HCT116 (cell line): ENCODE measurements around the gene DPM2. TPM values are rescaled to one million over a fixed set of nuclear protein-coding genes. Genes with fewer than 3 reads are reported as not detected.
A peak's percentile ranks its signal among the peaks of the same experiment; 100 is the strongest.

Experiments used
- ATAC-seq: fragments of 200-7000 bp; cut with Tn5 transposase; 2 replicates; pipeline ENCODE4 v1.9.1; 2020; ENCODE audit warnings: mild to moderate bottlenecking, moderate library complexity
- BruUV-seq: library from RNA; stranded (reverse); fragments of 400-500 nt; replicated peaks from 2 replicates; lab custom pipeline; 2021; lab: Mats Ljungman, UMichigan
- CTCF ChIA-PET: fragments of 300-600 bp; sonication (Branson Sonifier 250); formaldehyde crosslinking; loops from one replicate; lab custom pipeline; 2021; ENCODE audit warnings: antibody characterized with exemption; lab: Charles Lee
- POLR2A ChIA-PET: fragments of 300-600, 350-600 bp; sonication (Branson Sonifier 250); formaldehyde crosslinking; loops from one replicate; lab custom pipeline; 2021; ENCODE audit warnings: antibody characterized with exemption; lab: Charles Lee
- RAD21 ChIA-PET, 2 experiments: fragments of 300-600 bp; sonication (Branson Sonifier 250); formaldehyde crosslinking; loops; one replicate each; lab custom pipeline; 2023; ENCODE audit warnings: low total read pairs in 2 of 2; ENCODE audit not compliant: uncharacterized antibody in 2 of 2, unreplicated experiment in 2 of 2, low non-redundant PET in 1 of 2; lab: Charles Lee
- DNase-seq: peaks from one replicate; pipeline ENCODE4 v3.0.0-alpha.2; 2010; ENCODE audit warnings: low read depth, low spot score
- H2AFZ ChIP-seq: fragments of 200-600 bp; shearing (Covaris generic), sonication (generic); 2 replicates; pipeline ENCODE4 v1.6.1; 2017; ENCODE audit warnings: low read depth, mixed run types, mixed read lengths, antibody characterized with exemption, low read length; ENCODE audit not compliant: poor library complexity, severe bottlenecking
- H3K27ac ChIP-seq: 2 replicates; pipeline ENCODE4 v1.5.1; 2012; ENCODE audit warnings: low read depth, low read length
- H3K27me3 ChIP-seq: fragments of 200-600 bp; sonication (generic); 2 replicates; pipeline ENCODE4 v1.6.1; 2016; ENCODE audit warnings: mixed run types, low read length, mixed read lengths; ENCODE audit not compliant: insufficient read depth
- H3K36me3 ChIP-seq, 2 experiments: fragments of 200-500 bp in 1 of 2; fragments of 200-600 bp in 1 of 2; sonication (Bioruptor generic) in 1 of 2; sonication (generic) in 1 of 2; 2 replicates each; pipeline versions ENCODE4 v1.5.1 to v1.6.1; 2014 to 2016; ENCODE audit warnings: low read length in 2 of 2, inconsistent platforms in 1 of 2, mixed read lengths in 1 of 2, mixed run types in 1 of 2; ENCODE audit not compliant: insufficient read depth in 2 of 2, control insufficient read depth in 1 of 2
- H3K4me1 ChIP-seq, 2 experiments: fragments of 200-600 bp in 1 of 2; sonication (generic) in 1 of 2; 2 replicates each; pipeline versions ENCODE4 v1.5.1 to v1.6.1; 2012 to 2017; ENCODE audit warnings: low read length in 2 of 2, inconsistent platforms in 1 of 2, mild to moderate bottlenecking in 1 of 2, mixed read lengths in 1 of 2, mixed run types in 1 of 2, moderate library complexity in 1 of 2; ENCODE audit not compliant: insufficient read depth in 2 of 2, control insufficient read depth in 1 of 2
- H3K4me2 ChIP-seq: fragments of 200-600 bp; sonication (generic); 2 replicates; pipeline ENCODE4 v1.6.1; 2017; ENCODE audit warnings: mixed run types, low read length, mixed read lengths
- H3K4me3 ChIP-seq, 2 experiments: fragments of 200-600 bp in 1 of 2; sonication (generic) in 1 of 2; replicated peaks in 1 of 2; 2 replicates each; pipeline ENCODE4 v1.5.1; 2011 to 2016; ENCODE audit warnings: low read length in 2 of 2, control low read depth in 1 of 2, low read depth in 1 of 2, mild to moderate bottlenecking in 1 of 2, mixed read lengths in 1 of 2, mixed run types in 1 of 2
- H3K79me2 ChIP-seq: fragments of 200-600 bp; sonication (generic); 2 replicates; pipeline ENCODE4 v1.6.1; 2017; ENCODE audit warnings: mild to moderate bottlenecking, mixed run types, low read length, moderate library complexity, mixed read lengths; ENCODE audit not compliant: insufficient read depth
- H3K9ac ChIP-seq: fragments of 200-600 bp; sonication (generic); 2 replicates; pipeline ENCODE4 v1.6.1; 2016; ENCODE audit warnings: low read length, mixed read lengths
- H3K9me2 ChIP-seq: fragments of 200-600 bp; sonication (generic), shearing (Covaris generic); 2 replicates; pipeline ENCODE4 v1.6.1; 2017; ENCODE audit warnings: mixed run types, mild to moderate bottlenecking, moderate library complexity; ENCODE audit not compliant: insufficient read depth
- H3K9me3 ChIP-seq, 2 experiments: fragments of 200-500 bp in 1 of 2; fragments of 200-600 bp in 1 of 2; sonication (Bioruptor generic) in 1 of 2; sonication (generic) in 1 of 2; 2 replicates each; pipeline ENCODE4 v1.6.1; 2014 to 2017; ENCODE audit warnings: low read length in 2 of 2, mixed read lengths in 2 of 2, inconsistent platforms in 1 of 2, low read depth in 1 of 2, mild to moderate bottlenecking in 1 of 2, mixed run types in 1 of 2, moderate library complexity in 1 of 2; ENCODE audit not compliant: control insufficient read depth in 1 of 2, insufficient read depth in 1 of 2
- H4K20me1 ChIP-seq: fragments of 200-600 bp; sonication (generic), shearing (Covaris generic); 2 replicates; pipeline ENCODE4 v1.6.1; 2017; ENCODE audit warnings: mixed run types, mild to moderate bottlenecking, moderate library complexity; ENCODE audit not compliant: insufficient read depth
- ATF3 ChIP-seq: IDR thresholded peaks from 2 replicates; pipeline ENCODE4 v1.6.1; 2012
- CBX3 ChIP-seq: IDR thresholded peaks from 2 replicates; pipeline ENCODE4 v1.6.1; 2012; ENCODE audit warnings: low read depth
- EZH2 ChIP-seq: fragments of 200-600 bp; sonication (generic); IDR thresholded peaks from 2 replicates; pipeline ENCODE4 v1.6.1; 2017; ENCODE audit warnings: antibody characterized with exemption, mixed run types
- EZH2phosphoT487 ChIP-seq: fragments of 200-600 bp; IDR thresholded peaks from 2 replicates; pipeline ENCODE4 v1.6.1; 2018; ENCODE audit warnings: antibody characterized with exemption, borderline replicate concordance
- JUND ChIP-seq: IDR thresholded peaks from 2 replicates; pipeline ENCODE4 v1.6.1; 2012
- POLR2AphosphoS5 ChIP-seq: IDR thresholded peaks from 2 replicates; pipeline ENCODE4 v1.6.1; 2011; ENCODE audit warnings: mild to moderate bottlenecking, low read depth, low read length, moderate library complexity
- RAD21 ChIP-seq: IDR thresholded peaks from 2 replicates; pipeline ENCODE4 v1.6.1; 2012; ENCODE audit warnings: low read depth, mild to moderate bottlenecking
- REST ChIP-seq: IDR thresholded peaks from 2 replicates; pipeline ENCODE4 v1.6.1; 2012; ENCODE audit warnings: low read depth
- SP1 ChIP-seq: IDR thresholded peaks from 2 replicates; pipeline ENCODE4 v1.6.1; 2012; ENCODE audit warnings: low read depth
- SRF ChIP-seq: IDR thresholded peaks from 2 replicates; pipeline ENCODE4 v1.6.1; 2012; ENCODE audit warnings: low read depth
- TCF7L2 ChIP-seq: IDR thresholded peaks from 2 replicates; pipeline ENCODE4 v1.7.0; 2011; ENCODE audit warnings: borderline replicate concordance, inconsistent platforms; ENCODE audit not compliant: insufficient read depth, insufficient read length; ENCODE audit errors: extremely low read depth
- YY1 ChIP-seq: IDR thresholded peaks from 2 replicates; pipeline ENCODE4 v1.6.1; 2011; ENCODE audit warnings: low read length, low read depth, moderate library complexity, mild to moderate bottlenecking; ENCODE audit not compliant: insufficient replicate concordance; ENCODE audit errors: extremely low read depth
- ZBTB33 ChIP-seq: IDR thresholded peaks from 2 replicates; pipeline ENCODE4 v1.6.1; 2011; ENCODE audit warnings: mild to moderate bottlenecking, low read length, moderate library complexity; ENCODE audit not compliant: insufficient replicate concordance; ENCODE audit errors: extremely low read depth
- ZFX ChIP-seq: fragments of 450-650 bp; IDR thresholded peaks from 2 replicates; pipeline ENCODE4 v1.6.1; 2017
- intact Hi-C: fragments of 100-400 bp; cut with micrococcal nuclease; formaldehyde crosslinking; loops from 2 replicates; pipeline ENCODE4 v1.10.0; 2022
- total RNA-seq: library from RNA; stranded (reverse); gene quantifications from one replicate; pipeline ENCODE4 v1.2.1, GENCODE V29; 2021; ENCODE audit not compliant: unreplicated experiment

Gene DPM2
- total RNA-seq, 1 experiment from 2014 or later: 54.6 TPM

GRCh38 chr9:127987103-127987614 lies 49.5 kb upstream of the DPM2 start:
- no peak for TF ChIP-seq SRF
- no peak for TF ChIP-seq RAD21
- TF ChIP-seq POLR2AphosphoS5: peak; percentile 34; the same call in 1 of the 2 replicates
- POLR2A ChIA-PET: interaction anchor here (0.5 kb wide), 1 partner anchor 13 kb away, joined by 3 read pairs; no protein-coding TSS in a partner anchor

GRCh38 chr9:127985011-127985410 lies 47.4 kb upstream of the DPM2 start:
- no TSS peak for BruUV-seq
- ATAC-seq (no peak), DNase-seq (no peak)
- Histone ChIP-seq H3K27me3 (no peaks in the 10 kb centered on the region), H3K79me2 (peaks cover 3% of the 10 kb centered on the region), H3K4me1 (peaks cover 13 to 28% of the 10 kb centered on the region in 2 experiments), H3K36me3 (no peaks in the 10 kb centered on the region), H3K4me2 (no peak overlapping the region), H4K20me1 (no peaks in the 10 kb centered on the region), H3K9me2 (no peaks in the 10 kb centered on the region), H3K27ac (no peak overlapping the region), H2AFZ (no peak overlapping the region), H3K9ac (no peak overlapping the region), H3K4me3 (no peak overlapping the region), H3K9me3 (no peaks in the 10 kb centered on the region)
- ChIA-PET RAD21 (no interaction called here), CTCF (no interaction called here), POLR2A (interaction anchor here (0.7 kb wide), 1 partner anchor 17 kb away, joined by 3 read pairs; no protein-coding TSS in a partner anchor)
- intact Hi-C loops: no loop called here
- no peak for TF ChIP-seq ZFX
- TF ChIP-seq EZH2: no peak
- no peak for TF ChIP-seq EZH2phosphoT487
- TF ChIP-seq ATF3: no peak
- TF ChIP-seq CBX3: no peak
- TF ChIP-seq REST: no peak
- no peak for TF ChIP-seq JUND
- no peak for TF ChIP-seq SP1
- TF ChIP-seq YY1: no peak
- no peak for TF ChIP-seq SRF
- no peak for TF ChIP-seq TCF7L2
- TF ChIP-seq ZBTB33: no peak

More at GRCh38 chr9:127987103-127987614, 49.5 kb upstream of the DPM2 start:
- ChIA-PET CTCF (interaction anchor here (1.3 kb wide), 1 partner anchor 44 kb away, joined by 4 read pairs; no protein-coding TSS in a partner anchor), RAD21 (no interaction called here)
- no peaks in the 10 kb centered on the region for H3K9me3 ChIP-seq
- peaks cover 8 to 28% of the 10 kb centered on the region in 2 experiments for H3K4me1 ChIP-seq
- H4K20me1 ChIP-seq: no peaks in the 10 kb centered on the region
- peak overlapping the region; percentile 97 for H2AFZ ChIP-seq
- H3K4me2 ChIP-seq: peak overlapping the region; percentile 67
- H3K79me2 ChIP-seq: no peaks in the 10 kb centered on the region
- H3K9me2 ChIP-seq: no peaks in the 10 kb centered on the region
- peak overlapping the region in 1 of 2 experiments; percentile 32; a peak in 1 of 4 replicates for H3K4me3 ChIP-seq
- peak overlapping the region; percentile 2; the same call in 1 of the 2 replicates for H3K9ac ChIP-seq
- H3K36me3 ChIP-seq: no peaks in the 10 kb centered on the region
- no peaks in the 10 kb centered on the region for H3K27me3 ChIP-seq
- DNase-seq (no peak), ATAC-seq (peak; percentile 82)
- peak overlapping the region; percentile 19; the same call in 1 of the 2 replicates for H3K27ac ChIP-seq
- intact Hi-C loops: no loop called here
- BruUV-seq: no TSS peak
